CD8-positive, alpha-beta memory T cell (primary cell): ENCODE measurements around the gene OBSCN. TPM values are rescaled to one million over a fixed set of nuclear protein-coding genes. Genes with fewer than 3 reads are reported as not detected.

Source experiments
- CTCF ChIA-PET: fragments of 350-600 bp; sonication (Branson Sonifier 250); formaldehyde crosslinking; loops from one replicate; lab custom pipeline; 2021; ENCODE audit warnings: antibody characterized with exemption; lab: Charles Lee
- POLR2A ChIA-PET: fragments of 350-600 bp; sonication (Branson Sonifier 250); formaldehyde crosslinking; loops from one replicate; lab custom pipeline; 2021; ENCODE audit warnings: antibody characterized with exemption; lab: Charles Lee
- DNase-seq, 5 donors: peaks; one replicate each; pipeline versions ENCODE4 v3.0.0 to v3.0.0-alpha.2; 2020 to 2022; ENCODE audit warnings: mixed read lengths in 1 of 5
- H3K27ac ChIP-seq: one replicate; pipeline ENCODE4 v1.7.0; 2013; ENCODE audit warnings: low read depth, mild to moderate bottlenecking, low read length, moderate library complexity
- H3K27me3 ChIP-seq: 2 replicates; pipeline ENCODE4 v1.7.0; 2013; ENCODE audit warnings: low read length, mild to moderate bottlenecking; ENCODE audit not compliant: insufficient read depth, poor library complexity, severe bottlenecking
- H3K36me3 ChIP-seq: 2 replicates; pipeline ENCODE4 v1.7.0; 2013; ENCODE audit warnings: mild to moderate bottlenecking, low read length, moderate library complexity; ENCODE audit not compliant: insufficient read depth
- H3K4me1 ChIP-seq: 2 replicates; pipeline ENCODE4 v1.7.0; 2013; ENCODE audit warnings: mild to moderate bottlenecking, low read length, moderate library complexity; ENCODE audit not compliant: insufficient read depth
- H3K4me3 ChIP-seq: 2 replicates; pipeline ENCODE4 v1.7.0; 2013; ENCODE audit warnings: mild to moderate bottlenecking, low read length
- H3K9me3 ChIP-seq: 2 replicates; pipeline ENCODE4 v1.7.0; 2013; ENCODE audit warnings: mild to moderate bottlenecking, low read length
- H3K27ac Mint-ChIP-seq, 8 donors: one replicate each; pipeline ENCODE4 v1.8.0; 2020 to 2021; ENCODE audit warnings: mixed read lengths in 8 of 8, mild to moderate bottlenecking in 6 of 8, inconsistent platforms in 3 of 8, moderate library complexity in 3 of 8
- H3K27me3 Mint-ChIP-seq, 2 donors: one replicate each; pipeline ENCODE4 v1.8.0; 2020 to 2021; ENCODE audit warnings: mixed read lengths in 2 of 2, mild to moderate bottlenecking in 1 of 2, moderate library complexity in 1 of 2
- H3K36me3 Mint-ChIP-seq, 3 donors: one replicate each; pipeline ENCODE4 v1.8.0; 2020 to 2021; ENCODE audit warnings: mixed read lengths in 3 of 3, inconsistent platforms in 1 of 3, mild to moderate bottlenecking in 1 of 3
- H3K4me1 Mint-ChIP-seq, 3 donors: one replicate each; pipeline ENCODE4 v1.8.0; 2020 to 2021; ENCODE audit warnings: mixed read lengths in 3 of 3, inconsistent platforms in 1 of 3, mild to moderate bottlenecking in 1 of 3
- H3K4me3 Mint-ChIP-seq, 7 donors: one replicate each; pipeline ENCODE4 v1.8.0; 2020 to 2021; ENCODE audit warnings: mixed read lengths in 7 of 7, mild to moderate bottlenecking in 6 of 7, moderate library complexity in 4 of 7, inconsistent platforms in 2 of 7
- H3K9me3 Mint-ChIP-seq, 5 donors: one replicate each; pipeline ENCODE4 v1.8.0; 2020 to 2022; ENCODE audit warnings: mixed read lengths in 5 of 5, mild to moderate bottlenecking in 3 of 5, moderate library complexity in 2 of 5, inconsistent platforms in 1 of 5
- polyA plus RNA-seq: library from polyadenylated mRNA; unstranded; fragments of 300-500 nt; fragmentation: Illumina TruSeq; gene quantifications from one replicate; pipeline ENCODE4 v1.2.3, GENCODE V29; 2021
- total RNA-seq, 2 experiments: library from RNA; stranded (reverse); gene quantifications; one replicate each; pipeline ENCODE4 v1.2.3, GENCODE V29; 2021

OBSCN gene
- total and polyA plus RNA-seq, 3 experiments from 2014 or later, result 3.0 to 13.6 (median 10.9) TPM

GRCh38 chr1:228370941-228371740 lies 163.3 kb downstream of the OBSCN start:
- no peak for DNase-seq
- CTCF ChIA-PET, result no interaction called here
- POLR2A ChIA-PET, result no interaction called here
- Histone ChIP-seq H3K4me1 (no peaks in the 10 kb centered on the region), H3K27me3 (no peaks in the 10 kb centered on the region), H3K27ac (no peak overlapping the region), H3K36me3 (no peaks in the 10 kb centered on the region), H3K4me3 (no peak overlapping the region), H3K9me3 (no peaks in the 10 kb centered on the region)
- H3K27ac Mint-ChIP-seq, result no peak overlapping the region
- no peaks in the 10 kb centered on the region for H3K36me3 Mint-ChIP-seq
- no peaks in the 10 kb centered on the region for H3K4me1 Mint-ChIP-seq
- H3K9me3 Mint-ChIP-seq, result no peaks in the 10 kb centered on the region
- H3K4me3 Mint-ChIP-seq, result no peak overlapping the region
- H3K27me3 Mint-ChIP-seq, result no peaks in the 10 kb centered on the region

- H3K27me3 Mint-ChIP-seq, result no peaks in the 10 kb centered on the region
These were observed 163.9 kb downstream of the OBSCN start for GRCh38 chr1:228371741-228372182.

GRCh38 chr1:228372183-228373003 lies 164.5 kb downstream of the OBSCN start:
- Histone ChIP-seq H3K36me3 (no peaks in the 10 kb centered on the region), H3K4me3 (no peak overlapping the region), H3K27ac (no peak overlapping the region), H3K4me1 (no peaks in the 10 kb centered on the region), H3K9me3 (no peaks in the 10 kb centered on the region), H3K27me3 (no peaks in the 10 kb centered on the region)
- no peaks in the 10 kb centered on the region for H3K27me3 Mint-ChIP-seq
- H3K36me3 Mint-ChIP-seq, result no peaks in the 10 kb centered on the region
- H3K27ac Mint-ChIP-seq, result no peak overlapping the region
- no peaks in the 10 kb centered on the region for H3K9me3 Mint-ChIP-seq
- ChIA-PET CTCF (no interaction called here), POLR2A (no interaction called here)
- peaks cover 0 to 2% (median 0%) of the 10 kb centered on the region in 3 donors for H3K4me1 Mint-ChIP-seq
- DNase-seq, result no peak
- H3K4me3 Mint-ChIP-seq, result no peak overlapping the region

More at GRCh38 chr1:228371741-228372182, 163.9 kb downstream of the OBSCN start:
- no peaks in the 10 kb centered on the region for H3K27me3 ChIP-seq
- no peaks in the 10 kb centered on the region for H3K36me3 ChIP-seq
- Mint-ChIP-seq H3K4me1 (no peaks in the 10 kb centered on the region), H3K27ac (no peak overlapping the region), H3K36me3 (no peaks in the 10 kb centered on the region), H3K4me3 (no peak overlapping the region), H3K9me3 (no peaks in the 10 kb centered on the region)
- no peak overlapping the region for H3K4me3 ChIP-seq
- no peak for DNase-seq
- CTCF ChIA-PET, result no interaction called here
- H3K27ac ChIP-seq, result no peak overlapping the region
- H3K4me1 ChIP-seq, result no peaks in the 10 kb centered on the region
- POLR2A ChIA-PET, result no interaction called here
- no peaks in the 10 kb centered on the region for H3K9me3 ChIP-seq

GRCh38 chr1:228373004-228373680 lies 165.3 kb downstream of the OBSCN start:
- no peak overlapping the region for H3K4me3 Mint-ChIP-seq
- H3K36me3 ChIP-seq, result no peaks in the 10 kb centered on the region
- H3K27ac ChIP-seq, result no peak overlapping the region
- no peak overlapping the region for H3K27ac Mint-ChIP-seq
- H3K4me1 Mint-ChIP-seq, result peaks cover 0 to 5% (median 0%) of the 10 kb centered on the region in 3 donors
- H3K27me3 Mint-ChIP-seq, result no peaks in the 10 kb centered on the region
- H3K36me3 Mint-ChIP-seq, result no peaks in the 10 kb centered on the region
- ChIA-PET CTCF (no interaction called here), POLR2A (no interaction called here)
- H3K9me3 ChIP-seq, result no peaks in the 10 kb centered on the region
- H3K4me3 ChIP-seq, result no peak overlapping the region
- DNase-seq, result no peak
- H3K27me3 ChIP-seq, result no peaks in the 10 kb centered on the region
- no peaks in the 10 kb centered on the region for H3K9me3 Mint-ChIP-seq
- no peaks in the 10 kb centered on the region for H3K4me1 ChIP-seq

GRCh38 chr1:228373681-228374571 lies 166.1 kb downstream of the OBSCN start:
- H3K27ac ChIP-seq, result no peak overlapping the region
- no peak overlapping the region for H3K4me3 ChIP-seq
- DNase-seq, result no peak
- peaks cover 2% of the 10 kb centered on the region for H3K4me1 ChIP-seq
- ChIA-PET CTCF (no interaction called here), POLR2A (no interaction called here)
- H3K4me1 Mint-ChIP-seq, result peaks cover 4 to 10% (median 4%) of the 10 kb centered on the region in 3 donors
- H3K36me3 Mint-ChIP-seq, result no peaks in the 10 kb centered on the region
- H3K9me3 Mint-ChIP-seq, result no peaks in the 10 kb centered on the region
- no peaks in the 10 kb centered on the region for H3K36me3 ChIP-seq
- no peak overlapping the region for H3K27ac Mint-ChIP-seq
- H3K27me3 Mint-ChIP-seq, result peaks cover 0 to 4% of the 10 kb centered on the region in 2 donors
- H3K27me3 ChIP-seq, result no peaks in the 10 kb centered on the region
- no peaks in the 10 kb centered on the region for H3K9me3 ChIP-seq
- peak overlapping the region in 1 of 7 donors; percentile 51 for H3K4me3 Mint-ChIP-seq

- Mint-ChIP-seq H3K27ac (peak overlapping the region in 1 of 8 donors; percentile 74), H3K36me3 (no peaks in the 10 kb centered on the region), H3K27me3 (peaks cover under 1 to 10% of the 10 kb centered on the region in 2 donors), H3K4me1 (peaks cover 7 to 13% (median 7%) of the 10 kb centered on the region in 3 donors), H3K4me3 (no peak overlapping the region), H3K9me3 (no peaks in the 10 kb centered on the region)
- ChIA-PET CTCF (no interaction called here), POLR2A (no interaction called here)
- Histone ChIP-seq H3K36me3 (no peaks in the 10 kb centered on the region), H3K27me3 (no peaks in the 10 kb centered on the region), H3K4me3 (no peak overlapping the region), H3K9me3 (no peaks in the 10 kb centered on the region), H3K27ac (no peak overlapping the region), H3K4me1 (peaks cover 8% of the 10 kb centered on the region)
- no peak for DNase-seq
These were observed 167.1 kb downstream of the OBSCN start for GRCh38 chr1:228374711-228375577.
